ENCODE data around the gene UVRAG.
"Not testable (repeated sequence)": the region's sequence is repeated elsewhere in the genome, so short reads cannot be mapped to it uniquely, and the experiment has no call there.

UVRAG gene

GRCh38 chr11:75880343-75880742, 65.3 kb downstream of the UVRAG start:
- H2AK5ac ChIP-seq (ENCODE audit: low read length, severe bottlenecking); H3K4me3 ChIP-seq (ENCODE audit: insufficient read depth in 1 of 2, low read depth in 1 of 2, low read length in 2 of 2); DNase-seq; H3K23ac ChIP-seq (ENCODE audit: low read length in 2 of 2); H3K79me1 ChIP-seq (replicated peaks; ENCODE audit: low read length, poor library complexity, severe bottlenecking); H3K18ac ChIP-seq (ENCODE audit: low read depth in 1 of 2, low read length in 2 of 2); H3K9ac ChIP-seq (ENCODE audit: low read length); H3K4me1 ChIP-seq (ENCODE audit: control insufficient read depth, insufficient read depth, low read depth, low read length); H2BK12ac ChIP-seq (ENCODE audit: low read length in 2 of 2); H2BK5ac ChIP-seq (ENCODE audit: low read depth, low read length, poor library complexity, severe bottlenecking); H3K9me3 ChIP-seq (ENCODE audit: control insufficient read depth, low read length); H3K4me2 ChIP-seq (ENCODE audit: low read length, poor library complexity, severe bottlenecking); H4K8ac ChIP-seq (ENCODE audit: low read length); H3K27me3 ChIP-seq (ENCODE audit: control insufficient read depth in 1 of 2, insufficient read depth in 1 of 2, low read length in 2 of 2); H4K91ac ChIP-seq (ENCODE audit: low read length); H3K4ac ChIP-seq (ENCODE audit: low read depth in 1 of 2, low read length in 2 of 2); H3K14ac ChIP-seq (ENCODE audit: low read length in 2 of 2); H3K27ac ChIP-seq (ENCODE audit: low read length, poor library complexity, severe bottlenecking); H2BK15ac ChIP-seq (ENCODE audit: low read depth, poor library complexity, severe bottlenecking); H2BK120ac ChIP-seq (ENCODE audit: low read depth, low read length); H2AFZ ChIP-seq (ENCODE audit: low read depth, low read length): not testable (repeated sequence)
- WGBS, result over 99% methylated on average over 8 of the region's 8 CpGs
- H3K36me3 ChIP-seq (ENCODE audit: control insufficient read depth in 1 of 2, insufficient read depth in 2 of 2, low read depth in 1 of 2, low read length in 2 of 2), result peaks cover 0 to 19% of the 10 kb centered on the region in 2 experiments

GRCh38 chr11:75884321-75884720, 69.3 kb downstream of the UVRAG start:
- no peak overlapping the region for H2BK12ac ChIP-seq (ENCODE audit: low read length in 2 of 2)
- no peak overlapping the region for H4K8ac ChIP-seq (ENCODE audit: low read length)
- no peak overlapping the region for H3K23ac ChIP-seq (ENCODE audit: low read length in 2 of 2)
- no peak overlapping the region for H3K4ac ChIP-seq (ENCODE audit: low read depth in 1 of 2, low read length in 2 of 2)
- H4K91ac ChIP-seq (ENCODE audit: low read length), result no peak overlapping the region
- H2BK5ac ChIP-seq (ENCODE audit: low read depth, low read length, poor library complexity, severe bottlenecking), result no peak overlapping the region
- no peak overlapping the region for H2BK15ac ChIP-seq (ENCODE audit: low read depth, poor library complexity, severe bottlenecking)
- no peak overlapping the region for H3K9ac ChIP-seq (ENCODE audit: low read length)
- no peaks in the 10 kb centered on the region for H3K27me3 ChIP-seq (ENCODE audit: control insufficient read depth in 1 of 2, insufficient read depth in 1 of 2, low read length in 2 of 2)
- no peak overlapping the region for H3K4me2 ChIP-seq (ENCODE audit: low read length, poor library complexity, severe bottlenecking)
- H3K14ac ChIP-seq (ENCODE audit: low read length in 2 of 2), result no peak overlapping the region
- H3K27ac ChIP-seq (ENCODE audit: low read length, poor library complexity, severe bottlenecking), result no peak overlapping the region
- no peak for DNase-seq
- peaks cover 1% of the 10 kb centered on the region for H3K79me1 ChIP-seq (replicated peaks; ENCODE audit: low read length, poor library complexity, severe bottlenecking)
- H3K4me3 ChIP-seq (ENCODE audit: insufficient read depth in 1 of 2, low read depth in 1 of 2, low read length in 2 of 2), result no peak overlapping the region
- peaks cover 4 to 29% of the 10 kb centered on the region in 2 experiments for H3K36me3 ChIP-seq (ENCODE audit: control insufficient read depth in 1 of 2, insufficient read depth in 2 of 2, low read depth in 1 of 2, low read length in 2 of 2)
- no peak overlapping the region for H2AK5ac ChIP-seq (ENCODE audit: low read length, severe bottlenecking)
- no peak overlapping the region for H2AFZ ChIP-seq (ENCODE audit: low read depth, low read length)
- H3K9me3 ChIP-seq (ENCODE audit: control insufficient read depth, low read length), result no peaks in the 10 kb centered on the region
- no peak overlapping the region for H3K18ac ChIP-seq (ENCODE audit: low read depth in 1 of 2, low read length in 2 of 2)
- no peaks in the 10 kb centered on the region for H3K4me1 ChIP-seq (ENCODE audit: control insufficient read depth, insufficient read depth, low read depth, low read length)
- no peak overlapping the region for H2BK120ac ChIP-seq (ENCODE audit: low read depth, low read length)

GRCh38 chr11:75888416-75888815, 73.4 kb downstream of the UVRAG start:
- H4K8ac ChIP-seq (ENCODE audit: low read length), result no peak overlapping the region
- peaks cover 5% of the 10 kb centered on the region for H3K79me1 ChIP-seq (replicated peaks; ENCODE audit: low read length, poor library complexity, severe bottlenecking)
- DNase-seq, result no peak
- H3K4ac ChIP-seq (ENCODE audit: low read depth in 1 of 2, low read length in 2 of 2), result no peak overlapping the region
- H3K4me1 ChIP-seq (ENCODE audit: control insufficient read depth, insufficient read depth, low read depth, low read length), result no peaks in the 10 kb centered on the region
- H2AFZ ChIP-seq (ENCODE audit: low read depth, low read length), result no peak overlapping the region
- H2BK15ac ChIP-seq (ENCODE audit: low read depth, poor library complexity, severe bottlenecking), result no peak overlapping the region
- peaks cover 8 to 32% of the 10 kb centered on the region in 2 experiments for H3K36me3 ChIP-seq (ENCODE audit: control insufficient read depth in 1 of 2, insufficient read depth in 2 of 2, low read depth in 1 of 2, low read length in 2 of 2)
- no peak overlapping the region for H2AK5ac ChIP-seq (ENCODE audit: low read length, severe bottlenecking)
- no peak overlapping the region for H3K9ac ChIP-seq (ENCODE audit: low read length)
- H3K23ac ChIP-seq (ENCODE audit: low read length in 2 of 2), result no peak overlapping the region
- H3K27ac ChIP-seq (ENCODE audit: low read length, poor library complexity, severe bottlenecking), result no peak overlapping the region
- H3K14ac ChIP-seq (ENCODE audit: low read length in 2 of 2), result no peak overlapping the region
- no peak overlapping the region for H3K4me2 ChIP-seq (ENCODE audit: low read length, poor library complexity, severe bottlenecking)
- H2BK12ac ChIP-seq (ENCODE audit: low read length in 2 of 2), result no peak overlapping the region
- no peak overlapping the region for H2BK120ac ChIP-seq (ENCODE audit: low read depth, low read length)
- H3K18ac ChIP-seq (ENCODE audit: low read depth in 1 of 2, low read length in 2 of 2), result no peak overlapping the region
- H3K4me3 ChIP-seq (ENCODE audit: insufficient read depth in 1 of 2, low read depth in 1 of 2, low read length in 2 of 2), result no peak overlapping the region
- WGBS, result 100% methylated on average over 1 of the region's 3 CpGs
- H2BK5ac ChIP-seq (ENCODE audit: low read depth, low read length, poor library complexity, severe bottlenecking), result no peak overlapping the region
- no peaks in the 10 kb centered on the region for H3K9me3 ChIP-seq (ENCODE audit: control insufficient read depth, low read length)
- H4K91ac ChIP-seq (ENCODE audit: low read length), result no peak overlapping the region
- H3K27me3 ChIP-seq (ENCODE audit: control insufficient read depth in 1 of 2, insufficient read depth in 1 of 2, low read length in 2 of 2), result no peaks in the 10 kb centered on the region

GRCh38 chr11:75891947-75892739, 77.1 kb downstream of the UVRAG start:
- 98% methylated on average over 5 of the region's 6 CpGs for WGBS
- peak overlapping the region; percentile 14 for H4K8ac ChIP-seq (ENCODE audit: low read length)
- no peak overlapping the region for H2BK12ac ChIP-seq (ENCODE audit: low read length in 2 of 2)
- H3K27me3 ChIP-seq (ENCODE audit: control insufficient read depth in 1 of 2, insufficient read depth in 1 of 2, low read length in 2 of 2), result no peaks in the 10 kb centered on the region
- H3K4me3 ChIP-seq (ENCODE audit: insufficient read depth in 1 of 2, low read depth in 1 of 2, low read length in 2 of 2), result no peak overlapping the region
- H2BK120ac ChIP-seq (ENCODE audit: low read depth, low read length), result no peak overlapping the region
- H3K9ac ChIP-seq (ENCODE audit: low read length), result no peak overlapping the region
- no peak overlapping the region for H2BK5ac ChIP-seq (ENCODE audit: low read depth, low read length, poor library complexity, severe bottlenecking)
- H3K27ac ChIP-seq (ENCODE audit: low read length, poor library complexity, severe bottlenecking), result no peak overlapping the region
- H3K36me3 ChIP-seq (ENCODE audit: control insufficient read depth in 1 of 2, insufficient read depth in 2 of 2, low read depth in 1 of 2, low read length in 2 of 2), result peaks cover 7 to 32% of the 10 kb centered on the region in 2 experiments
- H3K9me3 ChIP-seq (ENCODE audit: control insufficient read depth, low read length), result no peaks in the 10 kb centered on the region
- H3K23ac ChIP-seq (ENCODE audit: low read length in 2 of 2), result no peak overlapping the region
- no peak overlapping the region for H3K4ac ChIP-seq (ENCODE audit: low read depth in 1 of 2, low read length in 2 of 2)
- no peaks in the 10 kb centered on the region for H3K4me1 ChIP-seq (ENCODE audit: control insufficient read depth, insufficient read depth, low read depth, low read length)
- no peak overlapping the region for H2BK15ac ChIP-seq (ENCODE audit: low read depth, poor library complexity, severe bottlenecking)
- no peak overlapping the region for H3K14ac ChIP-seq (ENCODE audit: low read length in 2 of 2)
- no peak overlapping the region for H4K91ac ChIP-seq (ENCODE audit: low read length)
- no peak overlapping the region for H2AFZ ChIP-seq (ENCODE audit: low read depth, low read length)
- no peak overlapping the region for H3K18ac ChIP-seq (ENCODE audit: low read depth in 1 of 2, low read length in 2 of 2)
- DNase-seq, result no peak
- H2AK5ac ChIP-seq (ENCODE audit: low read length, severe bottlenecking), result no peak overlapping the region
- peaks cover 4% of the 10 kb centered on the region for H3K79me1 ChIP-seq (replicated peaks; ENCODE audit: low read length, poor library complexity, severe bottlenecking)
- no peak overlapping the region for H3K4me2 ChIP-seq (ENCODE audit: low read length, poor library complexity, severe bottlenecking)

Data from mesenchymal stem cell (in vitro differentiated cells and primary cell).